ENCODE results near the gene FHDC1. TPM values are rescaled to one million over a fixed set of nuclear protein-coding genes. Genes with fewer than 3 reads are reported as not detected.

The FHDC1 gene
- total RNA-seq, 1 experiment from 2014 or later = 19.9 TPM

- Mint-ChIP-seq H3K4me1 (peaks cover 64 to 73% of the 10 kb centered on the region in 2 experiments), H3K27ac (peak overlapping the region; percentile 52 to 89 (median 57); a peak in 3 of 7 replicates), H3K9me3 (peaks cover 0 to 4% of the 10 kb centered on the region in 2 experiments; a peak in 4 of 5 replicates), H3K27me3 (ENCODE audit: low read depth) (peaks cover 15% of the 10 kb centered on the region), H3K36me3 (ENCODE audit: insufficient read depth in 1 of 3, low read depth in 3 of 3) (peaks cover 0 to 11% (median 0%) of the 10 kb centered on the region in 3 experiments; a peak in 3 of 7 replicates), H3K4me3 (peak overlapping the region; percentile 1 to 57; a peak in 4 of 5 replicates)
- Histone ChIP-seq H2BK5ac (ENCODE audit: insufficient read length, low read length) (no peak overlapping the region), H3K9me3 (ENCODE audit: control insufficient read depth, low read depth, low read length) (no peaks in the 10 kb centered on the region), H2BK12ac (ENCODE audit: insufficient read length, low read depth, low read length) (no peak overlapping the region), H3K79me1 (ENCODE audit: insufficient read depth, low read depth, low read length, poor library complexity, severe bottlenecking) (no peaks in the 10 kb centered on the region), H4K8ac (replicated peaks; ENCODE audit: insufficient read length, low read depth, low read length) (no peak overlapping the region), H3T11ph (ENCODE audit: low read length) (no peak overlapping the region), H3K27ac (ENCODE audit: insufficient read length, low read depth, low read length) (no peak overlapping the region), H3K4ac (ENCODE audit: low read depth, low read length) (no peak overlapping the region), H2BK20ac (ENCODE audit: low read depth, low read length, poor library complexity, severe bottlenecking) (no peak overlapping the region), H2BK120ac (ENCODE audit: low read depth, low read length, poor library complexity, severe bottlenecking) (no peak overlapping the region), H2BK15ac (ENCODE audit: low read depth, low read length) (no peak overlapping the region), H3K18ac (ENCODE audit: insufficient read length, low read depth, low read length) (no peak overlapping the region), H3K56ac (ENCODE audit: insufficient read length, low read depth, low read length) (no peak overlapping the region), H3K27me3 (ENCODE audit: insufficient read depth, low read length) (no peaks in the 10 kb centered on the region), H3K4me2 (ENCODE audit: insufficient read depth, insufficient read length, low read length) (peak overlapping the region; percentile 40), H3K9ac (ENCODE audit: extremely low read depth, insufficient read length, low read length) (no peak overlapping the region), H3K4me1 (ENCODE audit: insufficient read depth, low read length) (peaks cover 16% of the 10 kb centered on the region; the same call in 1 of the 2 replicates), H3K23ac (ENCODE audit: insufficient read length, low read depth, low read length) (no peak overlapping the region), H2AK5ac (ENCODE audit: insufficient read length, low read length) (no peak overlapping the region), H3K79me2 (ENCODE audit: insufficient read depth, low read length) (no peaks in the 10 kb centered on the region), H3K23me2 (ENCODE audit: insufficient read length, low read depth, low read length, poor library complexity, severe bottlenecking) (no peaks in the 10 kb centered on the region), H2AFZ (ENCODE audit: low read length) (no peak overlapping the region), H4K5ac (ENCODE audit: insufficient read length, low read depth, low read length) (no peak overlapping the region), H4K20me1 (ENCODE audit: control insufficient read depth, insufficient read depth, insufficient read length) (no peaks in the 10 kb centered on the region), H3K14ac (ENCODE audit: insufficient read depth, low read length) (no peak overlapping the region), H4K91ac (ENCODE audit: insufficient read length, low read depth, low read length) (no peak overlapping the region)
- no peak for DNase-seq
- WGBS (ENCODE audit: extremely low coverage, insufficient read length, low lambda C conversion rate) = no CpG with 5 or more reads among the region's 1 CpG
- TF ChIP-seq, protein P1, sequence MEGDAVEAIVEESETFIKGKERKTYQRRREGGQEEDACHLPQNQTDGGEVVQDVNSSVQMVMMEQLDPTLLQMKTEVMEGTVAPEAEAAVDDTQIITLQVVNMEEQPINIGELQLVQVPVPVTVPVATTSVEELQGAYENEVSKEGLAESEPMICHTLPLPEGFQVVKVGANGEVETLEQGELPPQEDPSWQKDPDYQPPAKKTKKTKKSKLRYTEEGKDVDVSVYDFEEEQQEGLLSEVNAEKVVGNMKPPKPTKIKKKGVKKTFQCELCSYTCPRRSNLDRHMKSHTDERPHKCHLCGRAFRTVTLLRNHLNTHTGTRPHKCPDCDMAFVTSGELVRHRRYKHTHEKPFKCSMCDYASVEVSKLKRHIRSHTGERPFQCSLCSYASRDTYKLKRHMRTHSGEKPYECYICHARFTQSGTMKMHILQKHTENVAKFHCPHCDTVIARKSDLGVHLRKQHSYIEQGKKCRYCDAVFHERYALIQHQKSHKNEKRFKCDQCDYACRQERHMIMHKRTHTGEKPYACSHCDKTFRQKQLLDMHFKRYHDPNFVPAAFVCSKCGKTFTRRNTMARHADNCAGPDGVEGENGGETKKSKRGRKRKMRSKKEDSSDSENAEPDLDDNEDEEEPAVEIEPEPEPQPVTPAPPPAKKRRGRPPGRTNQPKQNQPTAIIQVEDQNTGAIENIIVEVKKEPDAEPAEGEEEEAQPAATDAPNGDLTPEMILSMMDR (conservative IDR thresholded peaks at IDR 0.05) = no peak
Measured at GRCh38 chr4:152929888-152930287, 6.2 kb upstream of the FHDC1 start.

Measured in H9 (cell line).